A549 (cell line): ENCODE results near the gene FAM20A. TPM values are rescaled to one million over a fixed set of nuclear protein-coding genes. Genes with fewer than 3 reads are reported as not detected.

Source experiments
- ATAC-seq, 2 experiments: fragments of 200-7000 bp in 1 of 2; fragments of >200 bp in 1 of 2; cut with Nextera tagmentation in 1 of 2; cut with Tn5 transposase in 1 of 2; 3 replicates each; pipeline versions ENCODE4 v1.8.0 to v1.9.1; 2018 to 2020; ENCODE audit warnings: mild to moderate bottlenecking in 1 of 2, moderate library complexity in 1 of 2
- CTCF ChIA-PET: fragments of 300-600 bp; sonication (Branson Sonifier 250); formaldehyde crosslinking; extraction: SDS; loops from one replicate; lab custom pipeline; 2021; ENCODE audit warnings: antibody characterized with exemption, inconsistent platforms; lab: Yijun Ruan, JAX
- POLR2A ChIA-PET: fragments of 350-600 bp; formaldehyde crosslinking; extraction: SDS; loops from one replicate; lab custom pipeline; 2021; ENCODE audit warnings: antibody characterized with exemption, inconsistent platforms; lab: Yijun Ruan, JAX
- DNase-seq, 2 experiments: peaks; one replicate each; pipeline versions ENCODE4 v3.0.0 to v3.0.0-alpha.2; 2011 to 2016; ENCODE audit warnings: low read depth in 1 of 2, low spot score in 1 of 2
- FAIRE-seq: peaks from 2 replicates; lab custom pipeline; 2011; peaks lifted over from hg19 to GRCh38; lab: Jason Lieb, UNC
- H3K27ac ChIP-seq, 2 experiments: fragments of >200 bp; sonication (Bioruptor Twin); formaldehyde crosslinking; 3 replicates each; pipeline ENCODE4 v1.5.1; 2016 to 2017
- H3K4me1 ChIP-seq: fragments of >200 bp; sonication (Bioruptor Twin); formaldehyde crosslinking; 3 replicates; pipeline ENCODE4 v1.6.1; 2016
- H3K4me2 ChIP-seq: fragments of >200 bp; sonication (Bioruptor Twin); formaldehyde crosslinking; 3 replicates; pipeline ENCODE4 v1.6.1; 2016
- H3K4me3 ChIP-seq: fragments of >200 bp; sonication (Bioruptor Twin); formaldehyde crosslinking; 3 replicates; pipeline ENCODE4 v1.5.1; 2016
- H3K9me3 ChIP-seq: fragments of >200 bp; sonication (Bioruptor Twin); formaldehyde crosslinking; 3 replicates; pipeline ENCODE4 v1.6.1; 2016
- BHLHE40 ChIP-seq: IDR thresholded peaks from 2 replicates; pipeline ENCODE4 v1.6.1; 2012; ENCODE audit warnings: low read depth, low read length, inconsistent platforms
- CEBPB ChIP-seq, 2 experiments: fragments of >200 bp in 1 of 2; sonication (Bioruptor Twin) in 1 of 2; formaldehyde crosslinking in 1 of 2; IDR thresholded peaks; 2 replicates each; pipeline ENCODE4 v1.6.1; 2012 to 2016
- CHD2 ChIP-seq: fragments of 150-350 bp; IDR thresholded peaks from 2 replicates; pipeline ENCODE4 v1.6.1; 2014; ENCODE audit warnings: low read length; ENCODE audit not compliant: partially characterized antibody
- EP300 ChIP-seq, 2 experiments: fragments of >200 bp; sonication (Bioruptor Twin); formaldehyde crosslinking; IDR thresholded peaks; 2 replicates in 1 of 2; 3 replicates in 1 of 2; pipeline ENCODE4 v1.6.1; 2016 to 2017
- ESRRA ChIP-seq: fragments of 150-350 bp; IDR thresholded peaks from 2 replicates; pipeline ENCODE4 v1.6.1; 2014; ENCODE audit warnings: mild to moderate bottlenecking, low read length, borderline replicate concordance
- FOSL2 ChIP-seq, 2 experiments: fragments of 450-650 bp in 1 of 2; fragments of >200 bp in 1 of 2; sonication (Bioruptor Twin) in 1 of 2; formaldehyde crosslinking; IDR thresholded peaks; 2 replicates each; pipeline versions ENCODE4 v1.5.0 to v1.6.1; 2016 to 2020; ENCODE audit warnings: mild to moderate bottlenecking in 1 of 2, moderate library complexity in 1 of 2
- GATA3 ChIP-seq: IDR thresholded peaks from 2 replicates; pipeline ENCODE4 v1.6.1; 2012; ENCODE audit warnings: borderline replicate concordance
- HEYL ChIP-seq: fragments of 250-450 bp; sonication (Bioruptor Pico); IDR thresholded peaks from 2 replicates; pipeline ENCODE4 v1.8.0; 2021; ENCODE audit warnings: mild to moderate bottlenecking, moderate library complexity
- JUNB ChIP-seq: fragments of >200 bp; sonication (Bioruptor Twin); formaldehyde crosslinking; IDR thresholded peaks from 2 replicates; pipeline ENCODE4 v1.6.1; 2016
- MAFK ChIP-seq: fragments of 450-650 bp; IDR thresholded peaks from 2 replicates; pipeline ENCODE4 v1.6.1; 2014; ENCODE audit not compliant: partially characterized antibody
- NFE2L2 ChIP-seq: fragments of 150-350 bp; conservative IDR thresholded peaks from 2 replicates; pipeline ENCODE4 v1.6.1; 2014; ENCODE audit warnings: low read length
- PHF8 ChIP-seq: fragments of 200-600 bp; sonication (generic); IDR thresholded peaks from 2 replicates; pipeline ENCODE4 v1.6.1; 2016; ENCODE audit warnings: low read depth, mild to moderate bottlenecking, antibody characterized with exemption, moderate library complexity, borderline replicate concordance
- RARB ChIP-seq: fragments of 250-450 bp; sonication (Bioruptor Pico); IDR thresholded peaks from 2 replicates; pipeline ENCODE4 v1.8.0; 2021; ENCODE audit warnings: mild to moderate bottlenecking, moderate library complexity
- RFX5 ChIP-seq: fragments of 450-650 bp; IDR thresholded peaks from 2 replicates; pipeline ENCODE4 v1.7.1; 2014; ENCODE audit warnings: antibody characterized with exemption, mild to moderate bottlenecking, moderate library complexity
- SREBF2 ChIP-seq: fragments of 450-650 bp; IDR thresholded peaks from 2 replicates; pipeline ENCODE4 v1.6.1; 2014; ENCODE audit warnings: mild to moderate bottlenecking, moderate library complexity
- TFCP2L1 ChIP-seq: fragments of 250-450 bp; sonication (Bioruptor Pico); IDR thresholded peaks from 2 replicates; pipeline ENCODE4 v1.5.0; 2021; ENCODE audit warnings: mild to moderate bottlenecking
- ZFP36 ChIP-seq: fragments of 450-650 bp; IDR thresholded peaks from 2 replicates; pipeline ENCODE4 v1.6.1; 2014; ENCODE audit warnings: borderline replicate concordance; ENCODE audit not compliant: partially characterized antibody
- WGBS: methylation state at CpG from one replicate; pipeline ENCODE4 v1.1.6; 2017; ENCODE audit errors: missing lambda C conversion rate; 5-methylcytosine and 5-hydroxymethylcytosine counted together
- polyA plus RNA-seq, 4 experiments: library from polyadenylated mRNA; depleted of rRNA in 3 of 4; stranded (reverse); fragments of >200 nt; fragmentation: RNase III in 1 of 4; extraction: RNeasy Plus Mini Kit Qiagen cat#74134 plus additional on column Dnase treatment in 1 of 4; gene quantifications; 2 replicates in 3 of 4; 3 replicates in 1 of 4; pipeline ENCODE4 v1.2.3, GENCODE V29; 2011 to 2017
- TF ChIP-seq, protein P1 (sequence below): fragments of >200 bp; sonication (Bioruptor Twin); formaldehyde crosslinking; IDR thresholded peaks from 3 replicates; pipeline ENCODE4 v1.6.1; 2016
- TF ChIP-seq, protein P2 (sequence below): fragments of 450-650 bp; IDR thresholded peaks from 2 replicates; pipeline ENCODE4 v1.6.1; 2014; ENCODE audit warnings: antibody characterized with exemption
- TF ChIP-seq, protein P3 (sequence below): fragments of >200 bp; sonication (Bioruptor Twin); formaldehyde crosslinking; IDR thresholded peaks from 3 replicates; pipeline ENCODE4 v1.5.1; 2016
- TF ChIP-seq, protein P4 (sequence below): fragments of 250-450 bp; sonication (Bioruptor Pico); IDR thresholded peaks from 2 replicates; pipeline ENCODE4 v1.5.0; 2021; ENCODE audit warnings: mild to moderate bottlenecking, moderate library complexity, borderline replicate concordance
- TF ChIP-seq, protein P5 (sequence below): fragments of 250-450 bp; sonication (Bioruptor Pico); IDR thresholded peaks from 2 replicates; pipeline ENCODE4 v1.5.0; 2020; ENCODE audit warnings: low read depth, mild to moderate bottlenecking, moderate library complexity
- TF ChIP-seq, protein P6 (sequence below): fragments of >200 bp; sonication (Bioruptor Twin); formaldehyde crosslinking; IDR thresholded peaks from 2 replicates; pipeline ENCODE4 v1.6.1; 2016

Gene FAM20A
- polyA plus RNA-seq, 2 of the 4 experiments (the other 2 are of a cell fraction), result 0.05 to 0.09 TPM

DNA sequence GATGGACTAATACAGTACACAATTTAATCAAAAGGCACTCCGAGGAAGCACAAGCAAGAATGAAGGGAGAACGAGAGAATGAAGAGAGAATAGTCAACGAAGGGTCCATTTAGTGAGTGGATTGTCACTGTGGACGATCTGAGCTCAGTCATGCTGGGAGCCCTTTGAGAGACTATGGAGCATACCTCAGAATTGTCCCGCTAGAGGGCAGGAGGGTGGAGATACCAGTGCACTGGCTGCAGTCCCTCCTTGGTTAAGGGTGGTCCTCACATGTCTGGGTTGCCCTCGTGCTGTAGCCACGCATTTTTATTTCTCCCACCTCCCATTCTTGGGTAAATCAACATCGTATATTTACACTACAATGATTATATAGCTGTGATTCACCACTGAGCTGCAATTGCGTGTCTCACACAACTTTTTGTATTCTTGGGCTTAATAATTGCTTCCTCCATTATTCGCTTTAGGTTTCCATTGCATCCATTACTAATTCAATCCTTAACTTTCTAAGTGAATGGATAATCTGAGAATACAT, 33.2 kb upstream of the FAM20A start:
- CTCF ChIA-PET, result interaction anchor here (0.6 to 1.2 kb wide), 3 partner anchors 11 to 73 kb away, joined by 3 read pairs; no protein-coding TSS in a partner anchor
- FAIRE-seq (no peak), DNase-seq (peak in 1 of 2 experiments; percentile 12)

DNA sequence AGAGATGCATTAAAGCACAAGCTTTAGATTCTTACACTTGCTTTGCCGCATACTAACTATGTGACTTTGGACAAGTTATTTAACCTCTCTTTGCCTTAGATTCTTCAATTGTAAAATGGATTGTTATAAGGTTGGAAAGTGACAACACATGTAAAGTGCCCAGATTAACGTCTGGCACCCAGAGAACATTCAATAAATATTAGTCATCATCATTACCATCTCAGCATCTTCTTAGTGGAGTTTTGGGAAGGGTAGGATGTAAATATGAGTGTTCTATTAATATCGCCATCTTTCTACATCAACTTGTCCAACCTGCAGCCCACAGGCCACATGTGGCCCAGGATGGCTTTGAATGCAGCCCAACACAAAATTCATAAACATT, 27.4 kb upstream of the FAM20A start:
- ChIA-PET CTCF (interaction anchor here (1.0 to 2.2 kb wide), 4 partner anchors 9 to 28 kb away, joined by 3 to 5 read pairs (median 4); no protein-coding TSS in a partner anchor), POLR2A (no interaction called here)
- DNase-seq (no peak), ATAC-seq (no peak), FAIRE-seq (no peak)
- H3K4me1 ChIP-seq, result no peaks in the 10 kb centered on the region
- no peak overlapping the region for H3K27ac ChIP-seq
- 58% methylated on average over 3 of the region's 3 CpGs for WGBS
- TF ChIP-seq, protein P1, sequence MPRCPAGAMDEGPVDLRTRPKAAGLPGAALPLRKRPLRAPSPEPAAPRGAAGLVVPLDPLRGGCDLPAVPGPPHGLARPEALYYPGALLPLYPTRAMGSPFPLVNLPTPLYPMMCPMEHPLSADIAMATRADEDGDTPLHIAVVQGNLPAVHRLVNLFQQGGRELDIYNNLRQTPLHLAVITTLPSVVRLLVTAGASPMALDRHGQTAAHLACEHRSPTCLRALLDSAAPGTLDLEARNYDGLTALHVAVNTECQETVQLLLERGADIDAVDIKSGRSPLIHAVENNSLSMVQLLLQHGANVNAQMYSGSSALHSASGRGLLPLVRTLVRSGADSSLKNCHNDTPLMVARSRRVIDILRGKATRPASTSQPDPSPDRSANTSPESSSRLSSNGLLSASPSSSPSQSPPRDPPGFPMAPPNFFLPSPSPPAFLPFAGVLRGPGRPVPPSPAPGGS, result no peak
- TF ChIP-seq CEBPB (IDR thresholded peaks at IDR 0.05) (no peak), TFCP2L1 (CRISPR knock-in tag) (no peak), HEYL (CRISPR knock-in tag) (no peak), GATA3 (no peak), RARB (no peak)
- TF ChIP-seq, protein P2, sequence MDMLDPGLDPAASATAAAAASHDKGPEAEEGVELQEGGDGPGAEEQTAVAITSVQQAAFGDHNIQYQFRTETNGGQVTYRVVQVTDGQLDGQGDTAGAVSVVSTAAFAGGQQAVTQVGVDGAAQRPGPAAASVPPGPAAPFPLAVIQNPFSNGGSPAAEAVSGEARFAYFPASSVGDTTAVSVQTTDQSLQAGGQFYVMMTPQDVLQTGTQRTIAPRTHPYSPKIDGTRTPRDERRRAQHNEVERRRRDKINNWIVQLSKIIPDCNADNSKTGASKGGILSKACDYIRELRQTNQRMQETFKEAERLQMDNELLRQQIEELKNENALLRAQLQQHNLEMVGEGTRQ, result no peak
- TF ChIP-seq, protein P3, sequence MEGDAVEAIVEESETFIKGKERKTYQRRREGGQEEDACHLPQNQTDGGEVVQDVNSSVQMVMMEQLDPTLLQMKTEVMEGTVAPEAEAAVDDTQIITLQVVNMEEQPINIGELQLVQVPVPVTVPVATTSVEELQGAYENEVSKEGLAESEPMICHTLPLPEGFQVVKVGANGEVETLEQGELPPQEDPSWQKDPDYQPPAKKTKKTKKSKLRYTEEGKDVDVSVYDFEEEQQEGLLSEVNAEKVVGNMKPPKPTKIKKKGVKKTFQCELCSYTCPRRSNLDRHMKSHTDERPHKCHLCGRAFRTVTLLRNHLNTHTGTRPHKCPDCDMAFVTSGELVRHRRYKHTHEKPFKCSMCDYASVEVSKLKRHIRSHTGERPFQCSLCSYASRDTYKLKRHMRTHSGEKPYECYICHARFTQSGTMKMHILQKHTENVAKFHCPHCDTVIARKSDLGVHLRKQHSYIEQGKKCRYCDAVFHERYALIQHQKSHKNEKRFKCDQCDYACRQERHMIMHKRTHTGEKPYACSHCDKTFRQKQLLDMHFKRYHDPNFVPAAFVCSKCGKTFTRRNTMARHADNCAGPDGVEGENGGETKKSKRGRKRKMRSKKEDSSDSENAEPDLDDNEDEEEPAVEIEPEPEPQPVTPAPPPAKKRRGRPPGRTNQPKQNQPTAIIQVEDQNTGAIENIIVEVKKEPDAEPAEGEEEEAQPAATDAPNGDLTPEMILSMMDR, result no peak
- H3K9me3 ChIP-seq, result no peaks in the 10 kb centered on the region
- no peak overlapping the region for H3K4me2 ChIP-seq
- no peak overlapping the region for H3K4me3 ChIP-seq

More for the DNA sequence above, 33.2 kb upstream of the FAM20A start:
- POLR2A ChIA-PET, result no interaction called here
- 29% methylated on average over 10 of the region's 10 CpGs for WGBS
- Histone ChIP-seq H3K9me3 (no peaks in the 10 kb centered on the region), H3K27ac (no peak overlapping the region), H3K4me2 (no peak overlapping the region), H3K4me3 (no peak overlapping the region), H3K4me1 (no peaks in the 10 kb centered on the region)
- TF ChIP-seq EP300 (IDR thresholded peaks at IDR 0.05), result no peak
- TF ChIP-seq FOSL2 (IDR thresholded peaks at IDR 0.05), result no peak
- TF ChIP-seq FOSL2 (CRISPR knock-in tag; IDR thresholded peaks at IDR 0.05), result no peak
- no peak for TF ChIP-seq ESRRA
- TF ChIP-seq NFE2L2, result no peak
- peak in 1 of 2 experiments; percentile 66; a peak in 3 of 6 replicates for ATAC-seq

DNA sequence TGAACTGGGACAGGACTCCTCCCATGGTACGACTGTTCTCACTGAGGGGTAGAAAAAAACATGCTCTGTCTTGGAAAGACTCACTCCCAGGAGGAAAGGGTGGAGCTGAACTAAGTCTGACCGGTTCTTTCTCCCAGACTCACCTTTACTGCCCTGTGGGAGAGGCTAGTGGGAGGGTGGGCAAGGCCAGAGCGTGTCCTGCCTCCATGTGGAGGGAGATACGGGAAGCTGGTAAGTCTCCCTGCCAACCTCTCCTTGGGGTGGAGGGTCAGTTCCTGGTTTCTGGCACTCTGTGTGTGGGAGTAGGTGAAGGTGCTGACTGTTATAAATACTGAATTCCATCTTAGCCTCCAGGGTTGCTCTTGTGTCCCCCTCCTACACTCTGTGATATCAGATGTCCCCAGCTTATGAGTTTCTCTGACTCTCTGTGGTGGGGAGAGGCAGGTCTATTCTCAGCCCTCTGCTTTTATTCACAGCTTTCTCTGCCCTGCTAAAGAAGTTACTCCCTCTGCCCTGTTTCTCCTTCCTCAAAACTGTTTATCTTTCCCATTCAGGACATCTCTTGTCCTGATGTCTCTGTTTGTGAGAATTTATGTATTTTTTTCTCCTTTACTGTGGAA, 26.9 kb upstream of the FAM20A start:
- ChIA-PET POLR2A (no interaction called here), CTCF (interaction anchor here (1.1 to 2.2 kb wide), 3 partner anchors 14 to 28 kb away, joined by 3 to 5 read pairs (median 4); no protein-coding TSS in a partner anchor)
- Histone ChIP-seq H3K4me2 (no peak overlapping the region), H3K27ac (no peak overlapping the region), H3K9me3 (no peaks in the 10 kb centered on the region), H3K4me3 (no peak overlapping the region), H3K4me1 (no peaks in the 10 kb centered on the region)
- peak; percentile 9 to 30; a peak in 3 of 6 replicates for ATAC-seq
- FAIRE-seq, result no peak
- WGBS, result 45% methylated on average over 4 of the region's 4 CpGs
- DNase-seq, result no peak
- TF ChIP-seq, protein P4, sequence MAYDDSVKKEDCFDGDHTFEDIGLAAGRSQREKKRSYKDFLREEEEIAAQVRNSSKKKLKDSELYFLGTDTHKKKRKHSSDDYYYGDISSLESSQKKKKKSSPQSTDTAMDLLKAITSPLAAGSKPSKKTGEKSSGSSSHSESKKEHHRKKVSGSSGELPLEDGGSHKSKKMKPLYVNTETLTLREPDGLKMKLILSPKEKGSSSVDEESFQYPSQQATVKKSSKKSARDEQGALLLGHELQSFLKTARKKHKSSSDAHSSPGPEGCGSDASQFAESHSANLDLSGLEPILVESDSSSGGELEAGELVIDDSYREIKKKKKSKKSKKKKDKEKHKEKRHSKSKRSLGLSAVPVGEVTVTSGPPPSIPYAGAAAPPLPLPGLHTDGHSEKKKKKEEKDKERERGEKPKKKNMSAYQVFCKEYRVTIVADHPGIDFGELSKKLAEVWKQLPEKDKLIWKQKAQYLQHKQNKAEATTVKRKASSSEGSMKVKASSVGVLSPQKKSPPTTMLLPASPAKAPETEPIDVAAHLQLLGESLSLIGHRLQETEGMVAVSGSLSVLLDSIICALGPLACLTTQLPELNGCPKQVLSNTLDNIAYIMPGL (CRISPR knock-in tag), result no peak
- TF ChIP-seq FOSL2 (IDR thresholded peaks at IDR 0.05) (no peak), FOSL2 (CRISPR knock-in tag; IDR thresholded peaks at IDR 0.05) (no peak), MAFK (no peak), CEBPB (IDR thresholded peaks at IDR 0.05) (no peak), JUNB (no peak), PHF8 (no peak), RFX5 (no peak), SREBF2 (no peak), ZFP36 (no peak), CHD2 (no peak), BHLHE40 (no peak)
- TF ChIP-seq, protein P5, sequence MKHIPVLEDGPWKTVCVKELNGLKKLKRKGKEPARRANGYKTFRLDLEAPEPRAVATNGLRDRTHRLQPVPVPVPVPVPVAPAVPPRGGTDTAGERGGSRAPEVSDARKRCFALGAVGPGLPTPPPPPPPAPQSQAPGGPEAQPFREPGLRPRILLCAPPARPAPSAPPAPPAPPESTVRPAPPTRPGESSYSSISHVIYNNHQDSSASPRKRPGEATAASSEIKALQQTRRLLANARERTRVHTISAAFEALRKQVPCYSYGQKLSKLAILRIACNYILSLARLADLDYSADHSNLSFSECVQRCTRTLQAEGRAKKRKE (CRISPR knock-in tag), result no peak
- TF ChIP-seq, protein P3, result no peak
- TF ChIP-seq, protein P6, sequence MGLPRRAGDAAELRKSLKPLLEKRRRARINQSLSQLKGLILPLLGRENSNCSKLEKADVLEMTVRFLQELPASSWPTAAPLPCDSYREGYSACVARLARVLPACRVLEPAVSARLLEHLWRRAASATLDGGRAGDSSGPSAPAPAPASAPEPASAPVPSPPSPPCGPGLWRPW, result no peak
